GM10266 (cell line): ENCODE data around the gene KLF2.
A peak's percentile ranks its signal among the peaks of the same experiment; 100 is the strongest.

Source experiments
- DNase-seq: peaks from one replicate; pipeline ENCODE4 v3.0.0; 2012; ENCODE audit errors: extremely low spot score
- TF ChIP-seq, protein P1 (sequence below): IDR thresholded peaks from 2 replicates; pipeline ENCODE4 v1.5.1; 2012; ENCODE audit warnings: mild to moderate bottlenecking, low read depth; ENCODE audit not compliant: control insufficient read depth, insufficient read depth; ENCODE audit errors: missing control alignments

KLF2 gene

DNA sequence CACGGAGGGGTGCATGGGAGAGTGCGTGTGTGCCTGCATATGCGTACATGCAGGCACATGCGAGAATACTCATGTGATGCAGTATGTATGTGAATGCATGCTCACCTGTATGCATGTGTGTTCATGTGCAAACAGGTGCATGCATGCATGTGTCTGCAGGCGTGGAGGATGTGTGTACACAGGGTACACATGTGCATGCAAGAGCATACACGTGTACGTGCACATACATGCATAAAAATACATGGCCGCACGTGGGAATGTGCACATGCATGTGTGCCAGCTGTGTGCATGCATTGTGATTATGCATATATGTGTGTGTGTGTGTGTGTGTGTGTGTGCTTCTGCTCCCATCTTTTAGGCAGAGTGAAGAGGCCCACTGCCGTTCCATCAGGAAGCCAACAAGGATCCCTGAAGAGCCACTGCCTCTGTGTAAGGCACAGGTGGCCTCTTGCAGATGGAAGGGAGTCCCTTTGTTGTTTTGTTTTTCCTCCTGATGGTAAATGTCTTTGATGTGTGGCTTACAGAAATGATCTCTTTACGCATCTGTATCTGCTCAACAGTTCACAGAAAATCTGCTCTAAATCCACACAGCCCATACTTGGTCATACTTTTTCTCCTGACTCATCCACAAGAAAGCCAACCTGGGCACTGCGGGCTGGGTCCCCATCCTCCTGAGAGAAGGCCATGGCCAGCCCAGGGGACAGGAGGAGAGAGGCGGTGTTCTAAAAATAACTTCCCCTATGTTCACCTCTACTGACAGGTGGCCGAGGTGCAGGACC is 50.7 kb downstream of the KLF2 start:
- TF ChIP-seq, protein P1, sequence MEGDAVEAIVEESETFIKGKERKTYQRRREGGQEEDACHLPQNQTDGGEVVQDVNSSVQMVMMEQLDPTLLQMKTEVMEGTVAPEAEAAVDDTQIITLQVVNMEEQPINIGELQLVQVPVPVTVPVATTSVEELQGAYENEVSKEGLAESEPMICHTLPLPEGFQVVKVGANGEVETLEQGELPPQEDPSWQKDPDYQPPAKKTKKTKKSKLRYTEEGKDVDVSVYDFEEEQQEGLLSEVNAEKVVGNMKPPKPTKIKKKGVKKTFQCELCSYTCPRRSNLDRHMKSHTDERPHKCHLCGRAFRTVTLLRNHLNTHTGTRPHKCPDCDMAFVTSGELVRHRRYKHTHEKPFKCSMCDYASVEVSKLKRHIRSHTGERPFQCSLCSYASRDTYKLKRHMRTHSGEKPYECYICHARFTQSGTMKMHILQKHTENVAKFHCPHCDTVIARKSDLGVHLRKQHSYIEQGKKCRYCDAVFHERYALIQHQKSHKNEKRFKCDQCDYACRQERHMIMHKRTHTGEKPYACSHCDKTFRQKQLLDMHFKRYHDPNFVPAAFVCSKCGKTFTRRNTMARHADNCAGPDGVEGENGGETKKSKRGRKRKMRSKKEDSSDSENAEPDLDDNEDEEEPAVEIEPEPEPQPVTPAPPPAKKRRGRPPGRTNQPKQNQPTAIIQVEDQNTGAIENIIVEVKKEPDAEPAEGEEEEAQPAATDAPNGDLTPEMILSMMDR, result no peak
- no peak for DNase-seq

DNA sequence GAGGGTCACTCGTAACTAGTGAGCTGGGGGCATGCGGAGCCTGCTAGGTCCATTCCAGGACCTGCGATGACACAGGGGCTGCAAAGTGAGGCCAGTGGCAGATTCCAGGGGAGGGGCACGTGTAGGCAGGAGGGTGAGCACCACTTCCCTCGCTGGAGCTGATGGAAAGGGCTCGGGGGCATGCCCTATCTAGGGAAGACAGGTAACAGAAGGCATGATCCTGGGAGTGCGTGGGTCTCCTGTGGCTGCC is 51.2 kb downstream of the KLF2 start:
- no peak for DNase-seq
- TF ChIP-seq, protein P1, result no peak

DNA sequence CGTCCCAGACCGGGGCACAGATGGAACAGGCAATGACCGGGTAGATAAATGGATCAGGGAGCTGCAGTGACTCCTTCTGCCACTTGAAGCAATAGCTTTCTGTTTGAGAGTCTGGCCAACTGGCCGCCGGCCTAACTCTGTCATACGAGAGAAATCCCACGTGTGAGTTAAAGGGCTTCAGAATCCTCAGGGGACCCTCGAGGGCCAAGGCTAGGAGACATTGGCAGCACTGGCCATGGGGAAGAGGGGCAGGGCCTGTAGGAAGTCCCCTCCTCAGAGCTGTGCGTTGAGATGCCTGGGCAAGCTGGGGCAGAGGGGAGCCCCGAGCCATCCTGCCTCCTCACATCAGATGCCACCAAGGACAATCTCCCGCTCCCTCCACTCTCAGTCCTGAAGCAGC is 51.6 kb downstream of the KLF2 start:
- DNase-seq, result no peak
- TF ChIP-seq, protein P1, result no peak

DNA sequence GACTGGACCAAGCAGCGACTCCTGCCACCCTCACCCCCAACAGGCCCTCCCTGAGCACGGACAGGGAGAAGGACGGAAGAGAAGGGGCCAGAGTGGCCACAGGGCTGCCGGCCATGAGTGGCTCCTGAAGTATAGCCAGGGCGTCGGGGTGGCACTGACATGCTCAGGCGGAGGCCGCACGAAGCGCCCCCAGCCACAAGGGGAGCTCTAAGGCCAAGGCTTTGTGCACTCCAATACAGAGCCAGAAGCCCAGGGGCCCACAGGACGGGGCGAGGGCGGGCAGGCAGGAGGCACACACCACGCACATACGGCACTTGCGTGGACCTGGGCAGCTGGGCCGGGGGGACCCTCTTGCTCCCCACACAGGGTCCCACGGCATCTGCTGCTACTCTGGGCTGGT is 52.0 kb downstream of the KLF2 start:
- TF ChIP-seq, protein P1, result peak; percentile 41
- DNase-seq, result no peak

DNA sequence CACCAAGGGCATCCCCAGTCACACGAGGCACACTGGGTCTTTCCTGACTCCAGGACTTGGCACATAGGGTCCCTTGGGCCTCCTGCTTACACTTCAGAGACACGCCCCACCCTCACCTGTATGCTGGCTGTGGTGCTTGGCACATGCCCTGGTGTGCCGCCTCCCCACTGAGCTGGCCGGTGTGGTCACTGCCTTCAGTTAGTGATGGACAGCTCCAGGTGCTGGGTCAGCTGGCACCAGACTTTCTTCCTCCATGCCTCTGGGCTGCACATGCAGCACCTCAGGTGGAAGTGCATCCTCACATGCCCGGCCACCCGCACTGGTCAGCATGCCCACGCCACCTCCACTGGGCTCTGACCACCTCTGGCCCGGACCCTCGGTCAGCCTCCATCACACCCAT is 52.9 kb downstream of the KLF2 start:
- no peak for DNase-seq
- TF ChIP-seq, protein P1, result no peak
